GM23338 (cell line): ENCODE data around the gene CYP2D6. TPM values are rescaled to one million over a fixed set of nuclear protein-coding genes. Genes with fewer than 3 reads are reported as not detected.

Experiments
- ATAC-seq: fragments of 200-7000 bp; cut with Tn5 transposase; 3 replicates; pipeline ENCODE4 v1.9.1; 2020
- DNase-seq: peaks from one replicate; pipeline ENCODE4 v3.0.0-alpha.2; 2015; ENCODE audit warnings: low spot score
- H2AFZ ChIP-seq: fragments of 200-600 bp; sonication (generic); 2 replicates; pipeline ENCODE4 v1.8.0; 2016; ENCODE audit warnings: antibody characterized with exemption, mild to moderate bottlenecking, moderate library complexity
- H3F3A ChIP-seq: fragments of 200-600 bp; sonication (generic); replicated peaks from 2 replicates; pipeline ENCODE4 v1.8.0; 2017; ENCODE audit warnings: antibody characterized with exemption, mixed run types, low read depth
- H3K27ac ChIP-seq: fragments of 200-600 bp; sonication (generic); 2 replicates; pipeline ENCODE4 v1.6.1; 2016; ENCODE audit warnings: low read depth
- H3K27me3 ChIP-seq: fragments of 200-600 bp; sonication (generic); 2 replicates; pipeline ENCODE4 v1.8.0; 2016; ENCODE audit warnings: mild to moderate bottlenecking, mixed run types, moderate library complexity; ENCODE audit not compliant: insufficient read depth
- H3K36me3 ChIP-seq: fragments of 200-600 bp; sonication (generic); 2 replicates; pipeline ENCODE4 v1.8.0; 2016; ENCODE audit warnings: mild to moderate bottlenecking; ENCODE audit not compliant: insufficient read depth
- H3K4me1 ChIP-seq: fragments of 200-600 bp; sonication (generic); 2 replicates; pipeline ENCODE4 v1.8.0; 2016; ENCODE audit warnings: mild to moderate bottlenecking, moderate library complexity; ENCODE audit not compliant: insufficient read depth
- H3K4me2 ChIP-seq: fragments of 200-600 bp; sonication (generic); 2 replicates; pipeline ENCODE4 v1.7.1; 2017; ENCODE audit warnings: mixed run types
- H3K4me3 ChIP-seq: fragments of 200-600 bp; sonication (generic); 2 replicates; pipeline ENCODE4 v1.6.1; 2016; ENCODE audit warnings: mixed run types
- H3K79me2 ChIP-seq: fragments of 200-600 bp; sonication (generic); replicated peaks from 2 replicates; pipeline ENCODE4 v1.8.0; 2017; ENCODE audit warnings: mild to moderate bottlenecking; ENCODE audit not compliant: insufficient read depth
- H3K9me2 ChIP-seq: fragments of 200-600 bp; sonication (generic); 2 replicates; pipeline ENCODE4 v1.8.0; 2017; ENCODE audit not compliant: insufficient read depth
- H4K20me1 ChIP-seq: fragments of 200-600 bp; sonication (generic); replicated peaks from 2 replicates; pipeline ENCODE4 v1.8.0; 2017; ENCODE audit warnings: mild to moderate bottlenecking; ENCODE audit not compliant: insufficient read depth
- H3K27ac Mint-ChIP-seq: 2 replicates; pipeline ENCODE4 v1.8.0; 2020; ENCODE audit warnings: inconsistent platforms, mild to moderate bottlenecking, moderate library complexity, mixed read lengths
- H3K27me3 Mint-ChIP-seq: 3 replicates; pipeline ENCODE4 v1.8.0; 2022; ENCODE audit warnings: low read depth, mild to moderate bottlenecking, moderate library complexity, mixed read lengths, inconsistent platforms; ENCODE audit not compliant: insufficient read depth, poor library complexity
- H3K36me3 Mint-ChIP-seq: 3 replicates; pipeline ENCODE4 v1.8.0; 2021; ENCODE audit warnings: low read depth, mild to moderate bottlenecking, inconsistent platforms, moderate library complexity, mixed read lengths
- H3K4me1 Mint-ChIP-seq: 3 replicates; pipeline ENCODE4 v1.8.0; 2020; ENCODE audit warnings: mild to moderate bottlenecking, inconsistent platforms, mixed read lengths
- H3K4me3 Mint-ChIP-seq: 3 replicates; pipeline ENCODE4 v1.8.0; 2021; ENCODE audit warnings: moderate library complexity, mild to moderate bottlenecking, inconsistent platforms, mixed read lengths
- H3K9me3 Mint-ChIP-seq: 3 replicates; pipeline ENCODE4 v1.8.0; 2020; ENCODE audit warnings: moderate library complexity, mild to moderate bottlenecking, inconsistent platforms, mixed read lengths
- CREB1 ChIP-seq: fragments of 250-450 bp; sonication (Bioruptor Pico); IDR thresholded peaks from 2 replicates; pipeline ENCODE4 v1.5.0; 2020; ENCODE audit warnings: low read depth, mild to moderate bottlenecking, moderate library complexity
- EZH2phosphoT487 ChIP-seq: fragments of 200-600 bp; sonication (generic); IDR thresholded peaks from one replicate; pipeline ENCODE4 v1.8.1; 2018; ENCODE audit warnings: antibody characterized with exemption; ENCODE audit not compliant: unreplicated experiment
- NANOG ChIP-seq: IDR thresholded peaks from 2 replicates; pipeline ENCODE4 v1.6.1; 2016; ENCODE audit warnings: antibody characterized with exemption, borderline replicate concordance
- REST ChIP-seq: IDR thresholded peaks from one replicate; pipeline ENCODE4 v1.6.1; 2018; ENCODE audit warnings: antibody characterized with exemption; ENCODE audit not compliant: unreplicated experiment
- STAT1 ChIP-seq: IDR thresholded peaks from one replicate; pipeline ENCODE4 v1.6.1; 2016; ENCODE audit warnings: antibody characterized with exemption; ENCODE audit not compliant: unreplicated experiment
- polyA plus RNA-seq: library from polyadenylated mRNA; unstranded; fragments of >200 nt; fragmentation: Nextera tagmentation; extraction: Ambion mirVana; gene quantifications from 2 replicates; pipeline ENCODE4 v1.2.1, GENCODE V29; 2016
- total RNA-seq: library from RNA; depleted of rRNA; stranded (reverse); fragments of >200 nt; shearing (Covaris generic); gene quantifications from 2 replicates; pipeline ENCODE4 v1.2.3, GENCODE V29; 2014

Gene CYP2D6
- total and polyA plus RNA-seq, 2 experiments from 2014 or later, result 1.2 to 1.3 TPM

GRCh38 chr22:42173183-42173926 lies 42.7 kb upstream of the CYP2D6 start:
- Histone ChIP-seq H3K27ac (no peak overlapping the region), H3K4me3 (no peak overlapping the region), H3K36me3 (0 out of 2 replicates have a peak, but pooled peaks cover 3% of the 10 kb centered on the region), H4K20me1 (peaks cover 33% of the 10 kb centered on the region), H3F3A (0 out of 2 replicates have a peak, but pooled peaks cover 9% of the 10 kb centered on the region), H3K27me3 (no peaks in the 10 kb centered on the region), H3K79me2 (peaks cover 34% of the 10 kb centered on the region), H2AFZ (no peak overlapping the region), H3K4me1 (peaks cover 8% of the 10 kb centered on the region; the same call in 1 of the 2 replicates), H3K4me2 (no peak overlapping the region), H3K9me2 (no peaks in the 10 kb centered on the region)
- no peak for DNase-seq
- H3K36me3 Mint-ChIP-seq, result peaks cover 20% of the 10 kb centered on the region
- peaks cover 41% of the 10 kb centered on the region for H3K4me1 Mint-ChIP-seq
- H3K27ac Mint-ChIP-seq, result no peak overlapping the region
- no peaks in the 10 kb centered on the region for H3K9me3 Mint-ChIP-seq
- peaks cover 2% of the 10 kb centered on the region for H3K27me3 Mint-ChIP-seq
- TF ChIP-seq STAT1 (no peak), EZH2phosphoT487 (no peak), CREB1 (CRISPR knock-in tag) (no peak), NANOG (no peak)
- no peak for ATAC-seq
- H3K4me3 Mint-ChIP-seq, result no peak overlapping the region

- Mint-ChIP-seq H3K36me3 (peaks cover 21% of the 10 kb centered on the region), H3K27me3 (peaks cover 2% of the 10 kb centered on the region), H3K4me3 (no peak overlapping the region), H3K4me1 (peaks cover 40% of the 10 kb centered on the region), H3K9me3 (no peaks in the 10 kb centered on the region), H3K27ac (no peak overlapping the region)
- TF ChIP-seq REST (no peak), NANOG (no peak), STAT1 (no peak)
- H3F3A ChIP-seq, result 0 out of 2 replicates have a peak, but pooled peaks cover 9% of the 10 kb centered on the region
- H3K27me3 ChIP-seq, result no peaks in the 10 kb centered on the region
- H3K4me2 ChIP-seq, result no peak overlapping the region
- H3K36me3 ChIP-seq, result peaks cover 6% of the 10 kb centered on the region; the same call in 1 of the 2 replicates
- no peaks in the 10 kb centered on the region for H3K9me2 ChIP-seq
- no peak overlapping the region for H3K4me3 ChIP-seq
- H3K4me1 ChIP-seq, result peaks cover 8% of the 10 kb centered on the region; the same call in 1 of the 2 replicates
- DNase-seq (no peak), ATAC-seq (no peak)
- no peak overlapping the region for H3K27ac ChIP-seq
- H4K20me1 ChIP-seq, result peaks cover 29% of the 10 kb centered on the region
- H2AFZ ChIP-seq, result no peak overlapping the region
- peaks cover 29% of the 10 kb centered on the region for H3K79me2 ChIP-seq
These were observed 42.2 kb upstream of the CYP2D6 start for GRCh38 chr22:42172773-42173172.
